Ecto neural progenitor cell (in vitro differentiated cells): ENCODE results near the gene ATP6V1E1.
A peak's percentile ranks its signal among the peaks of the same experiment; 100 is the strongest.
"Not testable (repeated sequence)": the region's sequence is repeated elsewhere in the genome, so short reads cannot be mapped to it uniquely, and the experiment has no call there.

Source experiments
- DNase-seq: peaks from one replicate; pipeline ENCODE4 v3.0.0-alpha.2; 2018; ENCODE audit warnings: low spot score

Gene ATP6V1E1

GRCh38 chr22:17628406-17629172, at the start of gene ATP6V1E1:
ATP6V1E1 (minus strand) TSS chr22:17628749; CDS start chr22:17628635, 114 bp downstream.
- DNase-seq, result peak; percentile 95

DNA sequence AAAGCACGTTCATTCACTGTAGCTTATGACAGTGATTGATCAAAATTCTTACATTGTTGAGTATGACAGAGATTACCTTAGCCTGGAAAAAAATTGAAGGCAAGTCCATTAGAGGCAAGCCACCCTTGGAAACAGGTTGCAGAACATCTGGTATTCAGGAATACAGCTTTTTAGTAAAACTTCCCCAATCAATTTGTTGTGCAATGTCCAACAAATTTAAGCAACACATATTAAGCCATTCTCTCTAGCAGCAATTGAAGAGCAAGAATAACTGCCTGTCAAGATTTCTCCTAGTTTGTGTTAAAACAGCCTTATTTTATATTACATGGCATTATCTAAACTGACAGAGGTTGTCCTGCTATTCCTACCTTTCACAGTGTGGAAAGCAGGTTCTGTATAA, 47.0 kb upstream of the ATP6V1E1 start:
- no peak for DNase-seq

DNA sequence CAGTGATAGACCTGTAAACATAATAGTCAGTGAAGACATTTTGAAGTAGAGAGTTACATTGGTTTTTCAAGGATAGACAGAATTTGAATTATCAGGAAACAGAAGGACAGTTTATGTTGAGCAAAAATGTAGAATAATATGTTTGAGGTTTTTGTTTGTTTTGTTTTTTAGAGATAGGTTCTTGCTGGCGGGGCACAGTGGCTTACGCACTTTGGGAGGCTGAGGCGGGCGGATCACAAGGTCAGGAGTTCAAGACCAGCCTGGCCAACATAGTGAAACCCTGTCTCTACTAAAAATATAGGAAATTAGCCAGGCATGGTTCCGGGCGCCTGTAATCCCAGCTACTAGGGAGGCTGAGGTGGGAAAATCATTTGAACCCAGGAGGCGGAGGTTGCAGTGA, 45.6 kb upstream of the ATP6V1E1 start:
- no peak for DNase-seq

DNA sequence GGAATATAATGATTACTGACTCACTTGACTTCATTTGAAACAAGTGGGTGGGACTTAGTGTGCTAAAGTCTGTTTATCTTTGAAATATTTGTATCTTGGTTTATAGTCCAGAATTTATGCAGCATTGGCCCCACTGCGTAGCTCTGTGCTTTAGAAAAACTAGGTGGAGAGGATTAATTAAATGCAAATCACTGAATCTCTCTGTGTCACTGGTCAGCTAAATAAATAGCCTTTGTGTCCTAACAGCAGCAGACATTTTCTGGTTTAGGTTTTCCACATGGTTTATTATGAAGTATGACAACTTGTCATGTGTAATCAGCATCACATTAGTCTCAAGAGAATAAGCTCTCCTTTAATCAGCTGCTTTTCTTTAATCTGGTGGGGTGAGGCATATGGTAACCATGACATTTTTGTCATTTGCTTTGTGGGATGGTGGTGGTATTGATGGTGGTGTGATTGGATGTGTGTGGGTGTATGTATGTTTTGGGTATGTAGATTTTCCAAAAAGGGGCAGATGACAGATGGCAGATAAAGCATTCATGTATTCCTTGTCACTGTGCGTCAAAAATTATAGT, 44.0 kb upstream of the ATP6V1E1 start:
- DNase-seq, result no peak

DNA sequence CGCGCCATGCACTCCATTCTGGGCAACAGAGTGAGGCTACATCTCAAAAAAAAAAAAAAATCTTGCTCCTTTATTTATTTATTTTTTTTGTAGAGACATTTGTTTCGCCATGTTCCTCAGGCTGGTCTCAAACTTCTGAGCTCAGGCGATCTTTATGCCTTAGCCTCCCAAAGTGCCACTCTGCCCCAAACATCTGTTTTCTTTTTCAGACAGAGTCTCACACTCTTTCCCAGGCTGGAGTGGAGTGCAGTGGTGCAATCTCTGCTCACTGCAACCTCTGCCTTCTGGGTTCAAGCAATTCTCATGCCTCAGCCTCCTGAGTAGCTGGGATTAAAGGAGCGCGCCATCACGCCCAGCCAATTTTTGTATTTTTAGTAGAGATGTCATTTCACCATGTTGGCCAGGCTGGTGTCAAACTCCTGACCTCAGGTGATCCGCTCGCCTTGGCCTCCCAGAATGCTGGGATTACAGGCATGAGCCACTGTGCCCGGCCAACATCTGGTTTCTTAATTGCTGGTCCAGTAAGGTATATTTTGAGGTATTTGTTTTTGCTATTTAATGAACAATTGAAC, 43.1 kb upstream of the ATP6V1E1 start:
- not testable (repeated sequence) for DNase-seq

- DNase-seq, result no peak
These were observed 37.3 kb upstream of the ATP6V1E1 start for GRCh38 chr22:17665854-17666253.

DNA sequence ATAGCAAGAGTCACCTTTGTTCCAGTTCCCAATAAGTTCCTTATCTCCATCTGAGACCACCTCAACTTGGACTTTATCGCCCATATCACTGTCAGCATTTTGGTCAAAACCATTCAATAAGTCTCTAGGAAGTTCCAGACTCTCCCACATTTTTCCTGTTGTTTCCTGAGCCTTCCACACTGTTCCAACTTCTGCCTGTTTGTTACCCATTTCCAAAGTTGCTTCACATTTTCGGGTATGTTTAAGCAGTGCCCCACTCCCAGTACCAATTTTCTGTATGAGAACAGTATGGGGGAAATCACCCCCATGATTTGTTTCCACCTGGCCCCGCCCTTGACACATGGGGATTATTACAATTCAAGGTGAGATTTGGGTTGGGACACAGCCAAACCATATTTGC, 36.7 kb upstream of the ATP6V1E1 start:
- no peak for DNase-seq

DNA sequence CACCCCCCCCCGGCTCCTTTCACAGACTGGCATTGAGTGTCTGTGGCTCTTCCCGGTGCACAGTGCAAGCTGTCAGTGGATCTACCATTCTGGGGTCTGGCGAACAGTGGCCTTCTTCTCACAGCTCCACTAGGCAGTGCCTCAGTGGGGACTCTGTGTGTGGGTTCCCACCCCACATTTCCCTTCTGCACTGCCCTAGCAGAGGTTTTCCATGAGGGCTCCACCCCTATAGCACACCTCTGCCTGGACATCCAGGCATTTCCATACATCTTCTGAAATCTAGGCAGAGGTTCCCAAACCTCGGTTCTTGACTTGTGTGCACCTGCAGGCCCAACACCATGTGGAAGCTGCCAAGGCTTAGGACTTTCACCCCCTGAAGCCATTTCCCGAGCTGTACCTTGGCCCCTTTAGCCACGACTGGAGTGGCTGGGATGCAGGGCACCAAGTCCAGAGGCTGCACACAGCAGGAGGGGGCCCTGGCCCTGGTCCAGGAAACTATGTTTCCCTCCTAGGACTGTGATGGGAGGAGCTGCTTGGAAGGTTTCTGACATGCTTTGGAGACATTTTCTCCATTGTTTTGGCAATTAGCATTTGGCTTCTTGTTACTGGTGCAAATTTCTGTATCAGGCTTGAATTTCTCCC, 36.0 kb upstream of the ATP6V1E1 start:
- DNase-seq, result no peak

DNA sequence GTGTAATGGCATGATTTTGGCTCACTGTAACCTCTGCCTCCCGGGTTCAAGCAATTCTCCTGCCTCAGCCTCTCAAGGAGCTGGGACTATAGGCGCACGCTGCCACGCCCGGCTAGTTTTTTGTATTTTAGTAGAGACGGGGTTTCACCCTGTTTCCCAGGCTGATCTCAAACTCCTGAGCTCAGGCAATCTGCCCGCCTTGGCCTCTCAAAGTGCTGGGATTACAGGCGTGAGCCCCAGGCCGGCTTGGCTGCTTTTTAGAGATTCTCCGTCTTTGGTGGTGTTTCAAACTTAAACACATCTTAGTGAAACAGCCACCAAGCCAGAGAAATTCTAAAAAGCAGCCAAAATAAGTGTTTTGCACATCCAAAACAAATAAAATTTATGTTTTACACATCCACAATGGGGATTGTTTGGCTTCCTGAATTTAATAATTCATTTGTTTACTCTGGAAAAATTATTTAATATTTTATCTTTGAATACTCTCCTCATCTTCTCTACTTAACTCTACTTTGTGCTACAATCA, 28.4 kb upstream of the ATP6V1E1 start:
- DNase-seq, result no peak

DNA sequence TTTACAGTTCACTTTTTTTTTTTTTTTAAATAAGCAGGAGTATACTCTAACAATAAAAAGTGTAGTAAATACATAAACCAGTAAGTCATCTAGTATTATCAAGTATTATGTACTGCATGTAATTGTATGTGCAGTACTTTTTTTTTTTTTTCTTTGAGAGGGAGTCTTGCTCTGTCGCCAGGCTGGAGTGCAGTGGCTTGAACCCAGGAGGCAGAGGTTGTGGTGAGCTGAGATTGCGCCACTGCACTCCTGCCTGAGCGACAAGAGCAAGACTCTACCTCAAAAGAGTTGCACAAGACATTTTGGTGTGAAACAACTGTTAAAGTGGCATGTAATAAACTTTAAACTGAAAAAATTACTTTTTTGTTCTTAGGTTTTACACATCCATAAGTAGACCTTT, 26.7 kb upstream of the ATP6V1E1 start:
- DNase-seq, result no peak

- DNase-seq, result no peak
These were observed 20.0 kb upstream of the ATP6V1E1 start for GRCh38 chr22:17648569-17648968.

DNA sequence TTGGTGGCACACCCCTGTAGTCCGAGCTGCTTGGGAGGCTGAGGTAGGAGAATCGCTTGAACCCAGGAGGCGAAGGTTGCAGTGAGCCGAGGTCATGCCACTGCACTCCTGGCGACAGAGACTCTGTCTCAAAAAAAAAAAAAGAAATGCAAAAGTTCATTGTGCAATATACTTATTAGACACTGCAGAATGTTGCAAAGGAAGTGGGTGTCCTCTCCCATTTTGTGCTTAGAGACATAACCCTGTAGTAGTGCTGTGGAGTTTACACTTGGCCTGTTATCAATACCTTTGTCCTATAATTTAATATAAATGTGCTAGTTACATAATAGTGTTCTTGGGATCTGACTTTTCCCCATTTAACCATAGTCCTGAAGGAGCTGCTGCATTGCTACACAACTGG, 19.4 kb upstream of the ATP6V1E1 start:
- no peak for DNase-seq

DNA sequence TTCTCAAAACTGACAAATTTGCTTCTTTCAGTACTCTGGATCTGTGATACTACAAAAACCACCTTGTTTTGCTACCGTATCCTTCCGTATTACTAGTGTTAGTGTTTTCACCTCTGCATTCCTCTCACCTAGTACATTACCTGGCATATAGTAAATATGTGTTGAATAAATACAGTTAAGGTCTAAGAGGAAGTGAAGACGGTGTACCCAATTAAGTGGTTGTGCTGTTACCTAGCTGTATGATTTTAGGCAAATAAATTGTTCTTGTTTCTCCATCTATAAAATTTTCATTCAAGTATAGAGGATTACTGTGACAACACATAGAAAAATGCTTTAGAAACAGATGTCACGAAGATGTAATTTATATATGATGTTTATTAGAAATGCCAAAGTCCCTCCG, 18.9 kb upstream of the ATP6V1E1 start:
- no peak for DNase-seq

DNA sequence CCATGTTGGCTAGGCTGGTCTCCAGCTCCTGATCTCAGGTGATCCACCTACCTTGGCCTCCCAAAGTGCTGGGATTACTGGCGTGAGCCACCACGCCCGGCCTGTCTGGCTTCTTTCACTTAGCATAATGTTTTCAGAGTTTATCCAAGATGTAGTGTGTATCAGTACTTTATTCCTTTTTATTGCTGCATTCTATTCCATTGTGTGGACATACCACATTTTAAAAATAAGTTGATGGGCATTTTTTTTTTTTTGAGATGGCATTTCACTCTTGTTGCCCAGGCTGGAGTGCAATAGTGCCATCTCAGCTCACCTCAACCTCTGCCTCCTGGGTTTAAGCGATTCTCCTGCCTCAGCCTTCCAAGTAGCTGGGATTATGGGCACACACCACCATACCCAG, 13.8 kb upstream of the ATP6V1E1 start:
- DNase-seq, result not testable (repeated sequence)

GRCh38 chr22:17641269-17641668, 12.7 kb upstream of the ATP6V1E1 start:
- no peak for DNase-seq

- no peak for DNase-seq
These were observed 10.7 kb upstream of the ATP6V1E1 start for GRCh38 chr22:17639247-17639741.

GRCh38 chr22:17638432-17639246, 10.1 kb upstream of the ATP6V1E1 start, which contains the start of gene BCL2L13:
BCL2L13 (plus strand) TSS chr22:17638757; CDS start chr22:17655712, 16,955 bp downstream.
- peak; percentile 93 for DNase-seq

GRCh38 chr22:17638182-17638431, 9.6 kb upstream of the ATP6V1E1 start:
- DNase-seq, result no peak

DNA sequence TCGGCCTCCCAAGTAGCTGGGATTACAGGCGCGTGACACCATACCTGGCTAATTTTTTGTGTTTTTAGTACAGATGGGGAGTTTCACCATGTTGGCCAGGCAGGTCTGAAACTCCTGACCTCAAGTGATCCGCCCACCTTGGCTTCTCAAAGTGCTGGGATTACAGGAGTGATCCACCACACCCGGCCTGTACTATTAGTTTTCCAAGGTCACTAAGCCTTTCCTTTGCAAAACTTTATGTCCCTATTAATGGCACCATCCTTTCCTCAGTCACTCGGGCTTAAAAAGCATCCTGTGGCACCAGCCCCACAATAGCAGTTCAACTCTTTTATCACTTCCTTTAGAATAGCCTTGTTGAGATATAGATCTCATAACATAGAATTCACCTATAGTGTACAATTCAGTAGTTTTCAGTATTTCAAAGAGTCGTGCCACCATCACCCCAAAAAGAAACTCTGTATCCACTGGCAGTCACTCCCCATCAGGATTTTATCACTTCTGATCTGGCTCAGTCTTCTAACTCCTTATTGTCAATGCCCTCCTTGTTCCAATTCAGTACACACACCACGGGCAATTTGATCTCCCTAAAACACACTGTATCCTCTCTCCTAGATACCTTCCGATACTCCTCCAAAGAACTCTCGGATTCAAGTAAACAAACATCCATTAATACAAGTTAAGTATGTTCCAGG, 9.1 kb upstream of the ATP6V1E1 start:
- no peak for DNase-seq

DNA sequence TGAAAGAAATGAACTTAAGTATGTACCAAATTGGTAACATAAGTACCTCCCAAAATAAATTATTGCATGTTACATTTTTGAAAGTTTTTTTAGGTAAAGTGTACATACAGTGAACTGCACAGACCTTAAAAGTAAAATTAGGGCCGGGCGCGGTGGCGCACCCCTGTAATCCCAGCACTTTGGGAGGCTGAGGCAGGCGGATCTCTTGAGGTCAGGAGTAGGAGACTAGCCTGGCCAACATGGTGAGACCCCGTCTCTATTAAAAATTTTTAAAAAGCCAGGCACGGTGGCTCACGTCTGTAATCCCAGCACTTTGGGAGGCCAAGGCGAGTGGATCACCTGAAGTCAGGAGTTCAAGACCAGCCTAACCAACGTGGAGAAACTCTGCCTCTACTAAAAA, 8.3 kb upstream of the ATP6V1E1 start:
- DNase-seq, result not testable (repeated sequence)

GRCh38 chr22:17634696-17635095, 6.1 kb upstream of the ATP6V1E1 start:
- DNase-seq, result no peak
